ENCODE data around the gene RELN. TPM values are rescaled to one million over a fixed set of nuclear protein-coding genes. Genes with fewer than 3 reads are reported as not detected.

Gene RELN
- total RNA-seq, 4 donors from 2014 or later, result 1.8 to 47.4 (median 6.7) TPM

DNA sequence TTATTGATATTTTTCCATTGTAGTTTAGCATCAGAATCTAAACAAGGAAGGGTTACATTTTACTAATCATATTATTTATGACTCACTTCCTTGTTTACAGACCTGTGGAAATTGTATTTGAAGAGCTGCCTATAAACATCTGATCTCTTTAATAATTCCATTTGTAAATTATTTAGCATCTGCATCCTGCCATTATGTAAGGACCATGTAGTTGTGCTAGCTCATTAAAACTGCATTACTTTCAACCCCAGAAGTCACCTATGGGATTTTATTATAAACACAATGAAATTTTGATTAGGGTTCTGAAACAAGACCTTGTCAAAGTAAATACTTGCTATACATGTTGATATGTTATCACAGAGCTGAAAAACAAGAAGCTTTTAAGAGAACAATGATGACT lies 396.6 kb downstream of the RELN start:
- no peaks in the 10 kb centered on the region for H3K27me3 ChIP-seq
- no peaks in the 10 kb centered on the region for H3K36me3 ChIP-seq
- H3K9me3 ChIP-seq, result no peaks in the 10 kb centered on the region
- no peak overlapping the region for H3K4me3 ChIP-seq
- H3K4me1 ChIP-seq, result no peaks in the 10 kb centered on the region
- intact Hi-C loops (cut with DNase I; ENCODE audit: low total_unique reads), result no loop called here
- no peak for DNase-seq
- H3K27ac ChIP-seq, result no peak overlapping the region
- TF ChIP-seq, protein P1, sequence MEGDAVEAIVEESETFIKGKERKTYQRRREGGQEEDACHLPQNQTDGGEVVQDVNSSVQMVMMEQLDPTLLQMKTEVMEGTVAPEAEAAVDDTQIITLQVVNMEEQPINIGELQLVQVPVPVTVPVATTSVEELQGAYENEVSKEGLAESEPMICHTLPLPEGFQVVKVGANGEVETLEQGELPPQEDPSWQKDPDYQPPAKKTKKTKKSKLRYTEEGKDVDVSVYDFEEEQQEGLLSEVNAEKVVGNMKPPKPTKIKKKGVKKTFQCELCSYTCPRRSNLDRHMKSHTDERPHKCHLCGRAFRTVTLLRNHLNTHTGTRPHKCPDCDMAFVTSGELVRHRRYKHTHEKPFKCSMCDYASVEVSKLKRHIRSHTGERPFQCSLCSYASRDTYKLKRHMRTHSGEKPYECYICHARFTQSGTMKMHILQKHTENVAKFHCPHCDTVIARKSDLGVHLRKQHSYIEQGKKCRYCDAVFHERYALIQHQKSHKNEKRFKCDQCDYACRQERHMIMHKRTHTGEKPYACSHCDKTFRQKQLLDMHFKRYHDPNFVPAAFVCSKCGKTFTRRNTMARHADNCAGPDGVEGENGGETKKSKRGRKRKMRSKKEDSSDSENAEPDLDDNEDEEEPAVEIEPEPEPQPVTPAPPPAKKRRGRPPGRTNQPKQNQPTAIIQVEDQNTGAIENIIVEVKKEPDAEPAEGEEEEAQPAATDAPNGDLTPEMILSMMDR (IDR thresholded peaks at IDR 0.05), result no peak
- TF ChIP-seq POLR2A (IDR thresholded peaks at IDR 0.05), result no peak

DNA sequence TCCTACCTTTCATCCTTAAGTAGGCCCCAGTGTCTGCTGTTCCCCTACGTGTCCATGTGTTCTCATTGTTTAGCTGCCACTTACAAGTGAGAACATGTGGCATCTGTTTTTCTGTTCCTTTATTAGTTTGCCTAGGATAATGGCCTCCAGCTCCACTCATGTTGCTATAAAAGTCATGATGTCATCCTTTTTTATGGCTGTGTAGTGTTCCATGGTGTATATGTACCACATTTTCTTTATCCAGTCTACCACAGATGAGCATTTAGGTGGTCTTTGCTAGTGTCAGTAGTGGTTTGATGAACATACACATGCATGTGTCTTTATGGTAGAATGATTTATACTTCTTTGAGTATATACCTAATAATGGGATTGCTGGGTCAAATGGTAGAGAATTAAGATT lies 397.3 kb downstream of the RELN start:
- TF ChIP-seq, protein P1 (IDR thresholded peaks at IDR 0.05), result no peak
- TF ChIP-seq POLR2A (IDR thresholded peaks at IDR 0.05), result no peak
- no peak overlapping the region for H3K4me3 ChIP-seq
- intact Hi-C loops (cut with DNase I; ENCODE audit: low total_unique reads), result no loop called here
- DNase-seq, result no peak
- H3K9me3 ChIP-seq, result no peaks in the 10 kb centered on the region
- H3K4me1 ChIP-seq, result no peaks in the 10 kb centered on the region
- H3K36me3 ChIP-seq, result no peaks in the 10 kb centered on the region
- H3K27me3 ChIP-seq, result no peaks in the 10 kb centered on the region
- no peak overlapping the region for H3K27ac ChIP-seq

DNA sequence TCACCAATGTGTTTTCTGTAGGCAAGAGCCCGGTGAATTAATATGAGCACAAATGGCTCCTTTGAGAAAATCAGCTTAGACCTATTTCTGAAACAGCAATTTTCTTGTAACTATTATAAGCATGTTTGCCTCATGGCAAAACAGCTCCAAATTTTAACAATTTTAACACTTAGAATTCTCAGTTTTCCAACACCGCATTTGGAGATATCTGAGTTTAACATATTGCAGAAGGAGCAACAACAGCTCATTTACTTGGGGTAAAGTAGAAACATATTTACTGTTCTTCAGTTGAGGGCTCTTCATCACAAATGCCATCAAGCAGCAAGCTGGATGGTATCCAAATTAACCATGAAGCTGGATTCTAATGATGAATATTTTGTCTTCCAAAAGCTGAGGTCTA lies 409.4 kb downstream of the RELN start:
- no peak for DNase-seq
- Histone ChIP-seq H3K27ac (no peak overlapping the region), H3K4me3 (no peak overlapping the region), H3K27me3 (no peaks in the 10 kb centered on the region), H3K9me3 (no peaks in the 10 kb centered on the region), H3K4me1 (no peaks in the 10 kb centered on the region), H3K36me3 (no peaks in the 10 kb centered on the region)
- intact Hi-C loops (cut with DNase I; ENCODE audit: low total_unique reads), result no loop called here
- TF ChIP-seq, protein P1 (IDR thresholded peaks at IDR 0.05), result no peak
- TF ChIP-seq POLR2A (IDR thresholded peaks at IDR 0.05), result no peak

DNA sequence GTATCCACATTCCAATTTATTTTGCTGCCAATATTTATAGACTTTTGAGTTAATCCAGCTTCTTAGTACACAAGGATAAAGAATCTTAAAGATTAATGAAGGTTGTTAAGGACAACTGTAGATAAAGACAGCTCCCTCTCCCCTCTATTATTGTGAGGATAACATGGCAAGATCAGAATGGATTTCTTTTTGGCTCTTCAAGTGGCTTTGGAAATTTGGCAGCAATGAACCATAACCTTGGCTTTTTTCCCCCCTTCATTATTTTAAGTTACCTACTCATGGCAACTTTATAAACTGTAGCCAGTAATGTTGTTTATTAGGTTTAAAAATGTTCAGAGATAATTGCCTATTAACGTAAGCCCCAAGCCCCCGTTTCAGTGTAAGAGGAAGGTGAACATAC lies 412.4 kb downstream of the RELN start:
- intact Hi-C loops (cut with DNase I; ENCODE audit: low total_unique reads), result no loop called here
- Histone ChIP-seq H3K27me3 (no peaks in the 10 kb centered on the region), H3K36me3 (no peaks in the 10 kb centered on the region), H3K4me3 (no peak overlapping the region), H3K4me1 (no peaks in the 10 kb centered on the region), H3K9me3 (no peaks in the 10 kb centered on the region), H3K27ac (no peak overlapping the region)
- TF ChIP-seq, protein P1 (IDR thresholded peaks at IDR 0.05), result no peak
- TF ChIP-seq POLR2A (IDR thresholded peaks at IDR 0.05), result no peak
- DNase-seq, result no peak

DNA sequence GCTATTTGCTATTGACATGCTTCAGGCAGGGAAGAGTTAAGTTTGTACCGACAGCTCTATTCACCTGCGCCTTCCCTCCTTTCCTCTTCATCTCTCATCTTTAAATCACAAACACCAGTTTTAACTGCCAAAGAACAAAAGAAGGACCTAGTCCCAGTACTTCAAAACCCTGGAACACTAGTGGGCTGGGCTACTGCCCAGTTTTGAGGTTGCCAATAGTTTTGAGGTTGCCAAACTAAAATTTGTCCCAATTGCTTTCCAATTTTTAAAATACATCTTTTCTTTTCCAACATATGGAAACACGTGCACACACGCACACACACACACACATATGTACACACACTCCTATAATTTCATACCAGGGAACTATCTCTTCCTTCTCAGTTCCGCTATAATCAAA lies 412.8 kb downstream of the RELN start:
- intact Hi-C loops (cut with DNase I; ENCODE audit: low total_unique reads), result no loop called here
- H3K4me1 ChIP-seq, result no peaks in the 10 kb centered on the region
- no peak for DNase-seq
- no peaks in the 10 kb centered on the region for H3K9me3 ChIP-seq
- no peaks in the 10 kb centered on the region for H3K36me3 ChIP-seq
- no peaks in the 10 kb centered on the region for H3K27me3 ChIP-seq
- TF ChIP-seq POLR2A (IDR thresholded peaks at IDR 0.05), result no peak
- TF ChIP-seq, protein P1 (IDR thresholded peaks at IDR 0.05), result no peak
- H3K27ac ChIP-seq, result no peak overlapping the region
- H3K4me3 ChIP-seq, result no peak overlapping the region
